Liver (tissue), 9 donors: ENCODE measurements around the gene HSD17B3. TPM values are rescaled to one million over a fixed set of nuclear protein-coding genes. Genes with fewer than 3 reads are reported as not detected.

Experiments used
- DNase-seq: peaks from one replicate; pipeline ENCODE4 v3.0.0-alpha.2; 2017; ENCODE audit warnings: low spot score
- H3K27ac ChIP-seq, 2 donors: one replicate each; pipeline ENCODE4 v1.7.0; 2013; ENCODE audit warnings: inconsistent platforms in 2 of 2, low read length in 2 of 2, control low read depth in 1 of 2, low read depth in 1 of 2, mild to moderate bottlenecking in 1 of 2
- H3K27me3 ChIP-seq, 4 donors: one replicate each; pipeline versions ENCODE4 v1.6.1 to v1.7.0; 2013; ENCODE audit warnings: low read length in 3 of 4, inconsistent platforms in 1 of 4, mild to moderate bottlenecking in 1 of 4, moderate library complexity in 1 of 4; ENCODE audit not compliant: control insufficient read depth in 4 of 4, insufficient read depth in 4 of 4
- H3K36me3 ChIP-seq, 4 donors: one replicate each; pipeline versions ENCODE4 v1.6.1 to v1.7.0; 2013; ENCODE audit warnings: low read length in 3 of 4, mild to moderate bottlenecking in 3 of 4, low read depth in 1 of 4, moderate library complexity in 1 of 4; ENCODE audit not compliant: control insufficient read depth in 4 of 4, insufficient read depth in 3 of 4
- H3K4me1 ChIP-seq, 4 donors: one replicate each; pipeline versions ENCODE4 v1.6.1 to v1.7.0; 2013; ENCODE audit warnings: low read length in 3 of 4, mild to moderate bottlenecking in 3 of 4, moderate library complexity in 1 of 4; ENCODE audit not compliant: control insufficient read depth in 4 of 4, insufficient read depth in 4 of 4
- H3K4me3 ChIP-seq, 3 donors: one replicate each; pipeline versions ENCODE4 v1.6.1 to v1.7.0; 2013; ENCODE audit warnings: low read length in 3 of 3, control low read depth in 1 of 3, low read depth in 1 of 3, mild to moderate bottlenecking in 1 of 3
- H3K9ac ChIP-seq, 2 donors: one replicate each; pipeline ENCODE4 v1.7.0; 2013; ENCODE audit warnings: low read length in 2 of 2, mild to moderate bottlenecking in 2 of 2, moderate library complexity in 2 of 2, control low read depth in 1 of 2, low read depth in 1 of 2
- H3K9me3 ChIP-seq, 4 donors: one replicate each; pipeline versions ENCODE4 v1.6.1 to v1.7.0; 2013; ENCODE audit warnings: low read length in 3 of 4; ENCODE audit not compliant: control insufficient read depth in 4 of 4
- EGR1 ChIP-seq, 2 donors: IDR thresholded peaks; 2 replicates each; pipeline ENCODE4 v1.6.1; 2016 to 2018; ENCODE audit warnings: antibody characterized with exemption in 2 of 2, low read depth in 2 of 2
- FOXA1 ChIP-seq: IDR thresholded peaks from 2 replicates; pipeline ENCODE4 v1.6.1; 2016; ENCODE audit warnings: antibody characterized with exemption
- FOXA2 ChIP-seq: IDR thresholded peaks from 2 replicates; pipeline ENCODE4 v1.6.1; 2016; ENCODE audit warnings: antibody characterized with exemption
- GABPA ChIP-seq, 2 donors: IDR thresholded peaks in 1 of 2; conservative IDR thresholded peaks in 1 of 2; 2 replicates each; pipeline ENCODE4 v1.6.1; 2016; ENCODE audit warnings: antibody characterized with exemption in 2 of 2, mild to moderate bottlenecking in 1 of 2, moderate library complexity in 1 of 2
- HNF4A ChIP-seq, 2 donors: conservative IDR thresholded peaks; 2 replicates each; pipeline ENCODE4 v1.6.1; 2016; ENCODE audit warnings: antibody characterized with exemption in 2 of 2, mild to moderate bottlenecking in 2 of 2
- HNF4G ChIP-seq: IDR thresholded peaks from 2 replicates; pipeline ENCODE4 v1.6.1; 2016; ENCODE audit warnings: antibody characterized with exemption
- JUND ChIP-seq, 2 donors: IDR thresholded peaks; 2 replicates each; pipeline ENCODE4 v1.6.1; 2016; ENCODE audit warnings: antibody characterized with exemption in 2 of 2
- NR2F2 ChIP-seq: IDR thresholded peaks from 2 replicates; pipeline ENCODE4 v1.6.1; 2016; ENCODE audit warnings: antibody characterized with exemption
- RAD21 ChIP-seq, 2 donors: IDR thresholded peaks; 2 replicates each; pipeline ENCODE4 v1.6.1; 2016; ENCODE audit warnings: antibody characterized with exemption in 2 of 2, mild to moderate bottlenecking in 2 of 2
- RXRA ChIP-seq, 2 donors: IDR thresholded peaks; 2 replicates each; pipeline ENCODE4 v1.6.1; 2017 to 2018; ENCODE audit warnings: antibody characterized with exemption in 2 of 2, mild to moderate bottlenecking in 1 of 2
- SP1 ChIP-seq: IDR thresholded peaks from 2 replicates; pipeline ENCODE4 v1.6.1; 2018; ENCODE audit warnings: antibody characterized with exemption, mild to moderate bottlenecking
- TAF1 ChIP-seq: conservative IDR thresholded peaks from 2 replicates; pipeline ENCODE4 v1.6.1; 2016; ENCODE audit warnings: antibody characterized with exemption, mild to moderate bottlenecking
- YY1 ChIP-seq: IDR thresholded peaks from 2 replicates; pipeline ENCODE4 v1.6.1; 2016; ENCODE audit warnings: antibody characterized with exemption, mild to moderate bottlenecking
- WGBS: extraction: QIAGEN DNeasy Blood & Tissue Kit; methylation state at CpG from one replicate; pipeline ENCODE4 v1.1.7; 2013; 5-methylcytosine and 5-hydroxymethylcytosine counted together
- polyA plus RNA-seq, 2 donors: library from polyadenylated mRNA; stranded (reverse) in 1 of 2; unstranded in 1 of 2; fragments of 200-250 nt in 1 of 2; fragments of >200 nt in 1 of 2; fragmentation: Nextera tagmentation in 1 of 2; extraction: Ambion mirVana in 1 of 2; gene quantifications; one replicate each; pipeline versions ENCODE4 v1.2.1 to v1.2.3, GENCODE V29; 2013 to 2015
- total RNA-seq, 2 donors: library from RNA; depleted of rRNA; stranded (reverse); fragments of >200 nt; gene quantifications; one replicate each; pipeline ENCODE4 v1.2.3, GENCODE V29; 2014
- TF ChIP-seq, protein P1 (sequence below): fragments of 150-350 bp; IDR thresholded peaks from 2 replicates; pipeline ENCODE4 v1.5.1; 2017; ENCODE audit warnings: improper control_type of control experiment, low read depth, low read length; ENCODE audit not compliant: missing input control
- TF ChIP-seq, protein P2 (sequence below): IDR thresholded peaks from 2 replicates; pipeline ENCODE4 v1.6.1; 2016; ENCODE audit warnings: antibody characterized with exemption
- TF ChIP-seq, protein P3 (sequence below): IDR thresholded peaks from 2 replicates; pipeline ENCODE4 v1.6.1; 2016; ENCODE audit warnings: antibody characterized with exemption, mild to moderate bottlenecking
- TF ChIP-seq, protein P4 (sequence below): IDR thresholded peaks from 2 replicates; pipeline ENCODE4 v1.6.1; 2016; ENCODE audit warnings: antibody characterized with exemption
- TF ChIP-seq, protein P5 (sequence below): IDR thresholded peaks from 2 replicates; pipeline ENCODE4 v1.6.1; 2016; ENCODE audit warnings: antibody characterized with exemption
- donor health status: healthy.
- donor health status: healthy.
- donor health status: healthy.
- donor health status: healthy.
- donor health status: healthy.

HSD17B3 gene
- total and polyA plus RNA-seq, 4 donors = 0.75 to 1.6 (median 0.96) TPM

DNA sequence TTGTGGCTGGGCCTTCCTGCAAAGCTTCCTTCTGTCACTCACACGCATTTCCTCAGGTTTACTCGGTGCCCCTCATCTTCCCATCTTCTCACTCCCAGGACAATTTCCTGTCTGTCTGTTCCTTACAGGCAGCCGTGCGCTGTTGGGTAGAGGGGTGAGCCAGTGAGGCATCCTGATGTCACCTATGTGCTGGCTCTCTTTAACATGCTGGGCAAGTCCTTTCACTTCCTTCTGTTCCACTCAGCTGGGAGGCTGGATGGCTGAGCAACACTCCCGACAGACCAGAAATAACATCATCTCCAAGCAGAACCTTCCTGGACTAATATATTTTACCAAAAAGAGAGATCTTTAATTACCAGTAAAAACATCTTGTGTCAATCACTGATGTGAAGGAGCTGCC is 103.0 kb downstream of the HSD17B3 start:
- Histone ChIP-seq H3K4me3 (no peak overlapping the region), H3K27me3 (no peaks in the 10 kb centered on the region), H3K36me3 (no peaks in the 10 kb centered on the region), H3K27ac (no peak overlapping the region), H3K9ac (no peak overlapping the region), H3K4me1 (no peaks in the 10 kb centered on the region), H3K9me3 (no peaks in the 10 kb centered on the region)
- WGBS = 72% methylated on average over 5 of the region's 5 CpGs
- no peak for DNase-seq
- TF ChIP-seq JUND (IDR thresholded peaks at IDR 0.05) = no peak
- TF ChIP-seq, protein P1, sequence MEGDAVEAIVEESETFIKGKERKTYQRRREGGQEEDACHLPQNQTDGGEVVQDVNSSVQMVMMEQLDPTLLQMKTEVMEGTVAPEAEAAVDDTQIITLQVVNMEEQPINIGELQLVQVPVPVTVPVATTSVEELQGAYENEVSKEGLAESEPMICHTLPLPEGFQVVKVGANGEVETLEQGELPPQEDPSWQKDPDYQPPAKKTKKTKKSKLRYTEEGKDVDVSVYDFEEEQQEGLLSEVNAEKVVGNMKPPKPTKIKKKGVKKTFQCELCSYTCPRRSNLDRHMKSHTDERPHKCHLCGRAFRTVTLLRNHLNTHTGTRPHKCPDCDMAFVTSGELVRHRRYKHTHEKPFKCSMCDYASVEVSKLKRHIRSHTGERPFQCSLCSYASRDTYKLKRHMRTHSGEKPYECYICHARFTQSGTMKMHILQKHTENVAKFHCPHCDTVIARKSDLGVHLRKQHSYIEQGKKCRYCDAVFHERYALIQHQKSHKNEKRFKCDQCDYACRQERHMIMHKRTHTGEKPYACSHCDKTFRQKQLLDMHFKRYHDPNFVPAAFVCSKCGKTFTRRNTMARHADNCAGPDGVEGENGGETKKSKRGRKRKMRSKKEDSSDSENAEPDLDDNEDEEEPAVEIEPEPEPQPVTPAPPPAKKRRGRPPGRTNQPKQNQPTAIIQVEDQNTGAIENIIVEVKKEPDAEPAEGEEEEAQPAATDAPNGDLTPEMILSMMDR = no peak
- TF ChIP-seq, protein P2, sequence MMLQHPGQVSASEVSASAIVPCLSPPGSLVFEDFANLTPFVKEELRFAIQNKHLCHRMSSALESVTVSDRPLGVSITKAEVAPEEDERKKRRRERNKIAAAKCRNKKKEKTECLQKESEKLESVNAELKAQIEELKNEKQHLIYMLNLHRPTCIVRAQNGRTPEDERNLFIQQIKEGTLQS = no peak
- TF ChIP-seq RXRA (IDR thresholded peaks at IDR 0.05) = no peak
- TF ChIP-seq HNF4A (conservative IDR thresholded peaks at IDR 0.05) = no peak
- no peak for TF ChIP-seq RAD21 (IDR thresholded peaks at IDR 0.05)
- no peak for TF ChIP-seq HNF4G
- TF ChIP-seq SP1 = no peak

DNA sequence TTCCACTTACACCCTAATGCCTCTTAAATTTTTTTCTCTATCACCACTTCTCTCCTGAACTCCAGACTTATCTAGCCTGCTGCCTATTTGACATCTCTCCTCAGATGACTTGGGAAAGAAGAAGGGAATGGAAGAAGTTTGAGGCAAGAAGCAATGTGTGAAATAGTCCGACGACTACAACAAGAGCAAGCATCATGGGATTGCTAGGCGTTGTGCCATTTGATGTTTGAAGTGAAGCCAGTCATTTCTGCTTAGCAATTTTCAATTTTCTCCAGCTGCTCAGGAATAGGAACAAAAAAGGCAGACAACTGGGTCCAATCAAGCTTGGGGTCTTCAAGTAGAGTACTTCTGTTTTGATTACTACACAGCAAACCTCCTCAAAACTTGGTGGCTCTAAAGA is 106.4 kb downstream of the HSD17B3 start:
- H3K9ac ChIP-seq = no peak overlapping the region
- TF ChIP-seq, protein P3, sequence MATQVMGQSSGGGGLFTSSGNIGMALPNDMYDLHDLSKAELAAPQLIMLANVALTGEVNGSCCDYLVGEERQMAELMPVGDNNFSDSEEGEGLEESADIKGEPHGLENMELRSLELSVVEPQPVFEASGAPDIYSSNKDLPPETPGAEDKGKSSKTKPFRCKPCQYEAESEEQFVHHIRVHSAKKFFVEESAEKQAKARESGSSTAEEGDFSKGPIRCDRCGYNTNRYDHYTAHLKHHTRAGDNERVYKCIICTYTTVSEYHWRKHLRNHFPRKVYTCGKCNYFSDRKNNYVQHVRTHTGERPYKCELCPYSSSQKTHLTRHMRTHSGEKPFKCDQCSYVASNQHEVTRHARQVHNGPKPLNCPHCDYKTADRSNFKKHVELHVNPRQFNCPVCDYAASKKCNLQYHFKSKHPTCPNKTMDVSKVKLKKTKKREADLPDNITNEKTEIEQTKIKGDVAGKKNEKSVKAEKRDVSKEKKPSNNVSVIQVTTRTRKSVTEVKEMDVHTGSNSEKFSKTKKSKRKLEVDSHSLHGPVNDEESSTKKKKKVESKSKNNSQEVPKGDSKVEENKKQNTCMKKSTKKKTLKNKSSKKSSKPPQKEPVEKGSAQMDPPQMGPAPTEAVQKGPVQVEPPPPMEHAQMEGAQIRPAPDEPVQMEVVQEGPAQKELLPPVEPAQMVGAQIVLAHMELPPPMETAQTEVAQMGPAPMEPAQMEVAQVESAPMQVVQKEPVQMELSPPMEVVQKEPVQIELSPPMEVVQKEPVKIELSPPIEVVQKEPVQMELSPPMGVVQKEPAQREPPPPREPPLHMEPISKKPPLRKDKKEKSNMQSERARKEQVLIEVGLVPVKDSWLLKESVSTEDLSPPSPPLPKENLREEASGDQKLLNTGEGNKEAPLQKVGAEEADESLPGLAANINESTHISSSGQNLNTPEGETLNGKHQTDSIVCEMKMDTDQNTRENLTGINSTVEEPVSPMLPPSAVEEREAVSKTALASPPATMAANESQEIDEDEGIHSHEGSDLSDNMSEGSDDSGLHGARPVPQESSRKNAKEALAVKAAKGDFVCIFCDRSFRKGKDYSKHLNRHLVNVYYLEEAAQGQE = no peak
- no peak for TF ChIP-seq FOXA2
- no peak for TF ChIP-seq GABPA (IDR thresholded peaks at IDR 0.05 in 1 of 2, conservative IDR thresholded peaks at IDR 0.05 in 1 of 2)
- TF ChIP-seq, protein P1 = no peak
- no peak for TF ChIP-seq TAF1
- no peak for TF ChIP-seq JUND (IDR thresholded peaks at IDR 0.05)
- TF ChIP-seq, protein P4, sequence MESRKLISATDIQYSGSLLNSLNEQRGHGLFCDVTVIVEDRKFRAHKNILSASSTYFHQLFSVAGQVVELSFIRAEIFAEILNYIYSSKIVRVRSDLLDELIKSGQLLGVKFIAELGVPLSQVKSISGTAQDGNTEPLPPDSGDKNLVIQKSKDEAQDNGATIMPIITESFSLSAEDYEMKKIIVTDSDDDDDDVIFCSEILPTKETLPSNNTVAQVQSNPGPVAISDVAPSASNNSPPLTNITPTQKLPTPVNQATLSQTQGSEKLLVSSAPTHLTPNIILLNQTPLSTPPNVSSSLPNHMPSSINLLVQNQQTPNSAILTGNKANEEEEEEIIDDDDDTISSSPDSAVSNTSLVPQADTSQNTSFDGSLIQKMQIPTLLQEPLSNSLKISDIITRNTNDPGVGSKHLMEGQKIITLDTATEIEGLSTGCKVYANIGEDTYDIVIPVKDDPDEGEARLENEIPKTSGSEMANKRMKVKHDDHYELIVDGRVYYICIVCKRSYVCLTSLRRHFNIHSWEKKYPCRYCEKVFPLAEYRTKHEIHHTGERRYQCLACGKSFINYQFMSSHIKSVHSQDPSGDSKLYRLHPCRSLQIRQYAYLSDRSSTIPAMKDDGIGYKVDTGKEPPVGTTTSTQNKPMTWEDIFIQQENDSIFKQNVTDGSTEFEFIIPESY = no peak
- TF ChIP-seq RAD21 (IDR thresholded peaks at IDR 0.05) = no peak
- no peak for TF ChIP-seq FOXA1
- TF ChIP-seq, protein P2 = no peak
- TF ChIP-seq, protein P5, sequence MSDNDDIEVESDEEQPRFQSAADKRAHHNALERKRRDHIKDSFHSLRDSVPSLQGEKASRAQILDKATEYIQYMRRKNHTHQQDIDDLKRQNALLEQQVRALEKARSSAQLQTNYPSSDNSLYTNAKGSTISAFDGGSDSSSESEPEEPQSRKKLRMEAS = no peak
- TF ChIP-seq RXRA (IDR thresholded peaks at IDR 0.05) = no peak
- TF ChIP-seq NR2F2 = no peak
- no peak for TF ChIP-seq HNF4A (conservative IDR thresholded peaks at IDR 0.05)
- no peak for TF ChIP-seq HNF4G
- no peak for TF ChIP-seq YY1
- no peak for TF ChIP-seq SP1
- no peak for TF ChIP-seq EGR1 (IDR thresholded peaks at IDR 0.05; ENCODE audit: low read depth in 2 of 2)
- no peak overlapping the region for H3K4me3 ChIP-seq
- no peaks in the 10 kb centered on the region for H3K27me3 ChIP-seq
- no peaks in the 10 kb centered on the region for H3K4me1 ChIP-seq
- H3K27ac ChIP-seq = no peak overlapping the region
- 91% methylated on average over 3 of the region's 3 CpGs for WGBS
- H3K9me3 ChIP-seq = peaks cover 0 to 3% (median 0%) of the 10 kb centered on the region in 4 donors
- H3K36me3 ChIP-seq = no peaks in the 10 kb centered on the region
- no peak for DNase-seq
